NOMO-1 treated with DMSO at 0.1 percent for 48 hours (cell line): ENCODE measurements around the gene NUP210.

Experiments used
- DNase-seq: peaks from one replicate; lab custom pipeline; 2025; ENCODE audit not compliant: unreplicated experiment; lab: John Stamatoyannopoulos, UW

NUP210 gene

DNA sequence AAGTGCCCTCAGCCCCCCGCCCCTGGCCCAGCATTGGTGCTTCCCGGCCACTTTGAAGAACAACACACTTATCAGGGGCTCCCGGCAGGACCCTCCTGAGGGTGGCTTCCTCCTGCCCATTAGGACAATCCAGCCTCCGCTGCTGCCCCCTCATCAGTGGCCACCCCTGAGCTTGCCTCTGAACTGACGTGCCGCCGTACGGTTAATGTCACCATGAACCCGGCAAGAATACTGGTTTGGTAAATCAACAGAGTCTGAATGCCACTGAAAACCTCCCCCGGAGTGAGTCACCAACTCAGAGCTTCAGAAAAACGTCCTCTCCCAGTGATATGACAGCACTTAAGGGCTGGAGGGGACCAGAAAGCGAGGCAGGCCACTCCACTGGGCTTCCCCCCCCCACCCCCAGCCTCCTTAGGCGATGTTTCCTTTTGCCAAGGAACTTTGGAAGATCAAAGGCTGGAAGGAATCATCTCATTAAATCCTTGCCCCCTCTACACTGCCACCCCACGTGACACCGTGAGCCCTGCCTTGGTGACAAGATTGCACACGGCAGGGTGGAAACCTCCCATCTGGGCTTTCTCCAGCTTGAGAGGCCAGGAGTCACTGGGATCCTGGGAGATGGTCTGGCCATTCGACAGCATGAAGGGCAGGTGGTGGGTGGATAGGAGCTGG, 142.1 kb downstream of the NUP210 start:
- no peak for DNase-seq

DNA sequence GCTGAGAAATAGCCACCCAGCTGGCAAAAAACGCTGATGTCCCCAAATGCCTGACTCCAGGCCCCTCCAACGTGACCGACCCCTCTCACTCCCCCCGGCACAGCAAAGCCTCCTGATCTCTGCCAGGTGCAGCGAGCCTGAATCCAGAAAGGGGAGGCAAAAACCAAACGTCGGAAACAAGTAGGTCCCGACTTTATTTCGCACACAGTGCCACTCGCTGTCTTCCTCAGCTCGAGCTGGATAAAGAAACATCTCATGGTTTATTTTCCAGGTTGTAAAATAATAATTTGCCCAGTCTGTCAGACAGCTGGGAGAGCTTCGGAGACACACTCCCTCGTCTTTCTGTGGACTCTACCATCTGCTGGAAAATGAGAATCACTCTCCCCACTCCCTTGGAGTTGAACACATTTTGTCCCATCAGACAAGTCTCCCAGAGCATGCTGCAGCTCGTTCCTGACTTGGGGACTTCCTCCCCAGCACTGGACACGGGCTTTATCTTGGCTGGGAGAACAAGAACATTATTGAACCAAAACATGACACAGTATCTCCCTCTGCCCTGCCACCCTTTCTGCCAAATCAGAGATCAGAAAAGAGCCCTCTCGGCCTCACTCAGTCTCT, 142.8 kb downstream of the NUP210 start:
- DNase-seq, result no peak

DNA sequence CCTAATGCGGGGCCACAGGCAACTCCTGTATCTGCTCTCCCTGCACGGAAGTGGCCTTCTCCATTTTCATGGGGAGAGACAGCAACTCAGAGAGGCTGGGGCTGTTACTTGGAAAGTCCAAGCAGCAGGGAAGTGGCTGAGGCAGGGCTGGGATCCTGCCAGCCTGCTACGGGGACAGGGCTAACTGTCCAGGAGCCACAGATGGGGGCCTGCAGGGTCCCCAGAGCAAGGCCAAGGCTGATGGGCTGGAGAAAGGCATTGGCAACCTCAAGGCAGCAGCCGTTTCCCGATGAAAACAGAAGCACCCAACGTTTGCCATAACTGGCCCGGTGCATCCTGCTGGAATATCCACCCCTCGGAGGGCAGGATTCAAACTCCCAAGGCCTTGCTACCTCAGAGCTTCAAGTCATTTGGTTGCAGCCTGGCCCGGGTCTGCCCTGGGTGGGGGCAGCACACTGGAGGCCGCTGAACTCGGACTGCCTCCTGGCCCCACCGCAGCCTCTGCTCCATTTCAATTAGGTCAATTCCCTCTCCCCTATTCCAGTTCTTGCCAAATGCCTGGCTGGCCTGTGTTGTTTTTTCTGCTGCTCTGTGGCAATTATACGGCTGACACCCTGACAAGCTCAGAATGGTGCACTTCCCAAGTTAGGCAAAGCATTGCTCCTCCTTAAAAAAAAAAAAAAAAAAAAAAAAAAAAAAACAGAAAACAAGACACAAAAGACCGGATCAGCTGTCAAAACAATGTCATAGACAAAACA, 143.5 kb downstream of the NUP210 start:
- DNase-seq, result no peak

DNA sequence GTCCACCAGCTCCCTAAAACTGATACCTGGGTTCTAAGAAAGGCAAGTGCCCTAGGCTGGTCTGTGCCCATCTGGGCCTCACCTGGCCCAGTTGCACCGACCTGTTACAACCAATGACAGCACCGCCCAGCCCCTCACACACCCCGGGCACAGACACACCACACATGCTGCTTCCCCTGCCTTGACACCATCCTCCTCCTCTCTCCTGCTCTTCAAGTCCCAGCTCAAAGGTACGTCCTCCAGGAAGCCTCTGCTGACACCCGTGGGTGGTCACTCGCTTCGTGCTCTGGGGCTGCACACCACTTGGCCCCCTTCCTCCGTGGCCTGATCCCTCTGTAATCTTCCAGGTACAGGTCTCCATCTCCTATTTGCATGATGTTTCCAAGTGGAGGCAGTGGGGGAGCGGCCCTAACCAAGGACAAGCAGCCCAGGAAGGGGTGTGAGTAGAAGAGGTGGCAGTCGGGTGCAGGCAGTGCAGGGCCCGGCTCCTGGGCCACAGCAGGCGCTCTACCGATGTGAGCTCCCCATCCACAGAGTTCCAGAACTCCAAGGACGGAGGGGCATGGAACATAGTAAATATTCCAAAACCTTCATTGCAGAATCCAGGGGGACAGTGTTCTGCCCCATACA, 144.6 kb downstream of the NUP210 start:
- DNase-seq, result no peak

DNA sequence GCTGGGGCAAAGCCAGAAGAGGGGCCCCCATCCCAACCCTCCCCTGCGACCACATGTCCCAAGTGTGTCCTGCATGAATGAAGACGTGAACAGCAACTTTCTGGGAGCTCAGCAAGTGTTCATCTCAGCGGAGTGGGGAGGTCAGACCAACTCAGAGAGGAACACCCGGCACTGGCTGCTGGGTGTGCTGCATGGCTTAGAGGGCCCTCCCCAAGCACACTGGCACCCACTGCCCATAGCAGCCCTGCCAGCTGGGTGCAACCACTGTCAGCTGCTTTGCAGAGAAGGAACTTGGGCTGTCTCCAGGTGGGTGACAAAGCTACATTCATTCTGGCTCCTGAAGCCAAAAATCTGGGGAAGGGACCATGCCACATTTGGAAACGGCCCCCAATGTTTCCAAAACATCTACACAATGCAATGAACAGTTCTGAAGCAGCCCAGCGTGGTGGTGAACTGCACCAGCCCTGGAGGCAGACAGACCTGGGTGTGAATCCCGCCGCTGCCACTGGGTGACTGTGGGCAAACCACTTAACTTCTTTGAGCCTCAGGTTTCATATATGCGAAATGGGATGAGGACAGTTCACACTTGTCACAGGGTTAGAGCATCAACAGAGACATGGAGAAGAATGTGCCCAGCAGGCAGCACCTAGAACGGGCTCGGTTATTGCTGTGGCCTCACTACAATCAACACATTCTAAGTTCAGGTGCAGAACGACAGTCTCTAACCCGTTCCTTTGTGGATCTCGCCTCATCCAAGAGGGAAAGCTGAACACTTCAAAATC, 145.4 kb downstream of the NUP210 start:
- no peak for DNase-seq

DNA sequence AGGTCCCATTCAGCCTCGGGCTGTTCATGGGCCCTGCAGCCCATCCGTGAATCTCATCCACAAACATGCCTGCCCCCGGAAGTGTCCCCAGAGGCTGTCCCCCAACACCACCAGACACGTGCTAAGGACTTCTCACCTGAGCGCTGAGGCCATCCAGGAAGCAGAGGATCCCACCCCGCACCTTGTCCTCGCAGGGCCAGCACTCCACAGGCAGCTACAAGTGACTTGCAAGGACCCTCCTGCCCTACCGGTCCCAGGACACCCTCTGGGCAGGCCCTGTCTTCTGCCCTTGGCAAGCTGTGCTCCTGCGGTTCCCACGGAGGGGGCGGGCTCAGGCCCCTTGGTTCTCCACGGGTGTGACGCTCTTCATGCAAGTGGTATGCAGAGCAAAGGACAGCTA, 146.0 kb downstream of the NUP210 start:
- DNase-seq, result no peak

DNA sequence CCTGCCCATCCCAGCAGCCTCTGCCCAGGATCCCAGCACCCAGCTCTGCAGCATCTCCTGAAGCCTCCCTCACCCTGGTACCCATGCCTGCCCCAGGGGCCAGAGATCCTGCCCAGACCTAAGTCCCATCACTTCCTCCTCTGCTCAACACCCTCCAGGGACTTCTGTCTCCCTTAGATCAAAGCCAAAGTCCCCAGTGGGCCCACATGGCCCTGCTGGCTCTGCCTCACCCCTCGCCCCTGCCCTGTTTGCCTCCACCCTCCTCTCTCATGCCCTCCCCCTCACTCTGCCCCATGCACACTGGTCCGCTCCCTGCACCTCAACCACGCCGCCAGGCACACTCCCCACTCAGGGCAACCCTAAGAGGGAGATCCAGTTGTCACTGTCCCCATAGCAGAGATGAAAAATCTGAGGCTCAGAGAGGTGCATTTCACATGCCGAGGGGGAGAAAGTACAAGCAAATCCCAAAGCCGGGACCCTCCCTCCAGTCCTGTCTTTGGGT, 146.5 kb downstream of the NUP210 start:
- DNase-seq, result no peak

DNA sequence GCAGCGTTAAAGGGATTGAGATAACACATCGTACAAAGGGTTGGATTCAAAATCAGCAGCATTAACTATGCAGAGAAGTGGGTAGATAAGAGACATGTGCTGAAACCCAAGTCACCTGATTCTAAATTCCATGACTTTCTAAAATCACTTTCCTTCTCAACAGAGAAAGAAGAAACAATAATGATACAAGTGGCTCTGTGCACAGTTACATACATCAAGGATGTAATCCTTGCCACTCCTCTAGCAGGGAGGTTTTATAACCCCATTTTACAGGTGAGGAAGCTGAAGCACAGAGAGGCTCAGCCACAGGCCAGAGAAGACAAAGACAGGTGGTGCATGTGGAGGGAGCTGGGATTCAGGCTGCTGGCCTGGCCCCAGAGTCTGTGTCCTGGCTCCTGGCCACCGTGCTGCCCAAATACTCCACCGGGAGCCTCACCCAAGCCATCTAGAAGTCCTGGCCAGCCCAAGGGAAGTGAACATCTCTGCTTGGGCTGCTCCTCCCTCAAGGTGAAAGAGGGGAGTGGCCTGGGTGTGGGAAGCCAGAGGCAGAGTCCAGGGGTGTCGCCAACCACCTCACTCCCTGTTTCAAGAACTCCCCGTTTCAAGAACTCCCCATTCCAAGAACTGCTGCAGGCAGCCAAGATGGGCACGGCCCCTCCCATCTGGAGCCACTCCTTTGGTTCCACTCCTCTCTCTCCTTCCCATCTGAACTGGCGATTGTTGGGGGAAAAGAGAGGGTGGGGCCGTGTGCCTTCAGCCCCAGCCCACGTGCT, 147.1 kb downstream of the NUP210 start:
- DNase-seq, result no peak

DNA sequence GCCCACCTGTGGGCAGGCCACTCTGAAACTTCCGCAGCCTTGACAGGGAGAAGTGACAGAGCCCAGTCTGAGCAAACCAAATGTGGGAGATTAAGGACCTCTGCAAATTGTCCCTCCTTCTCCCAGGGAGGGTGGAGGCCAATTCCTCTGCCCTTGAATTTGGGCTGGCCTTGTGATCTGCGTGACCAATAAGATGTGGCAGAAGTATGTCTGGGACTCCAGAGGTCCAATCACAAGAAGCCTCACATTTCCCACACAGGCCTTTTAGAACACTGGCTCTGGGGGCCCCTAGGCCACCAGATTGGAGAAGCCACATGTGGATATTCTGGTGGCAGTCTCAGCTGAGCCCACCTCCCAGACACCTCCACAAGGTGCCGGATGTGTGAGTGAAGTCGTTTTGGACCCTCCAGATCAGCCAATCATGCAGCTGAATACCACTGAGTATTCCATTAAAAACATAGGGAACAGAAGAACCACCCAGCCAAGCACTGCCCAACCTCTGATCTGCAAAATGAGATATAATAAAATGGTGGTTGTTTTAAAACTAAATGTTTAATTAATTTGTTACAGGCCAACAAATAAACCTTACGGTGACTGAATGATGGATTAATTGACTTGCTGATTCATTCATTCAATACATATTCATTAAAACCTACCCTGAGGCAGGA, 150.3 kb downstream of the NUP210 start:
- DNase-seq, result no peak

DNA sequence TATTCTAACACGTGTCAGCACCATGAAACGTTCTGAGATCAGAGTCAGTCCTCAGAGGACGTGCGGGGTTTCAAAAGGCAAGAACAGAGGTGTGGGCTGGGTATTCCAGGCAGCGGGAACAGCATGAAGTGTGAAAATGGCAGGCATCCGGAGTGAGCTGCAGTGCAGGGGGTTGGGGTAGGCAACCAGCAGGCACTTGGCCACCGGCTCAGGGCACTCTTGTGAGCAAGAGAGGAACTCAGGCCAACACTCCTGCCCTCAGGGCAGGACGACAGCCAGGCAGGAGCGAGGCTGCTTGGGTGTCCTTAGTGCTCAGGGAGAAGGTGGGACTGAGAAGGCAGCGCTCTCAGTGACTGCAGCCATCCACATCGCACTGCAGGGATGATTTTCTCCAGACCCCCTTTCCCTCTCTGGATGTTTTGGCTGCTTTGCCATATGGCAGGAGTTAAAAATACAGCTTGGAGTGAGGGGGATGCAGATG, 151.1 kb downstream of the NUP210 start:
- DNase-seq, result no peak

DNA sequence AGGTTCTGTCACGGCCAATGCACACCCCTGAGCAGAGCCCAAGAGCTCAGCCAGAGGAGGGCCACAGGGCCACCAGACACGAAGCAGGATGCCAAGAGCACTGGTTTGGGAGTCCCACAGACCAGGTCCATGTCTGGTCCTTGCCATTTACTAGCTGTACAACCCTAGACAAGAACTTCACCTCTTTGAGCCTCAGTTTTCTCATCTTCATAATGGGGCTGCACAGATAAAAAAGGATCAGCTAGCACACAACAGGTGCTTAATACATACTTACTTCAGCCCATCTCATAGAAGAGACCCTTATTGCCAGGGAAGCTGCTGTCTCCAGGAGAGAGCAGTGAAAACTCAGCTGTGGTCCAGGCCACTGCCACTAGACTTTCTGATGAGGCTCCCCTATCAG, 152.0 kb downstream of the NUP210 start:
- no peak for DNase-seq

DNA sequence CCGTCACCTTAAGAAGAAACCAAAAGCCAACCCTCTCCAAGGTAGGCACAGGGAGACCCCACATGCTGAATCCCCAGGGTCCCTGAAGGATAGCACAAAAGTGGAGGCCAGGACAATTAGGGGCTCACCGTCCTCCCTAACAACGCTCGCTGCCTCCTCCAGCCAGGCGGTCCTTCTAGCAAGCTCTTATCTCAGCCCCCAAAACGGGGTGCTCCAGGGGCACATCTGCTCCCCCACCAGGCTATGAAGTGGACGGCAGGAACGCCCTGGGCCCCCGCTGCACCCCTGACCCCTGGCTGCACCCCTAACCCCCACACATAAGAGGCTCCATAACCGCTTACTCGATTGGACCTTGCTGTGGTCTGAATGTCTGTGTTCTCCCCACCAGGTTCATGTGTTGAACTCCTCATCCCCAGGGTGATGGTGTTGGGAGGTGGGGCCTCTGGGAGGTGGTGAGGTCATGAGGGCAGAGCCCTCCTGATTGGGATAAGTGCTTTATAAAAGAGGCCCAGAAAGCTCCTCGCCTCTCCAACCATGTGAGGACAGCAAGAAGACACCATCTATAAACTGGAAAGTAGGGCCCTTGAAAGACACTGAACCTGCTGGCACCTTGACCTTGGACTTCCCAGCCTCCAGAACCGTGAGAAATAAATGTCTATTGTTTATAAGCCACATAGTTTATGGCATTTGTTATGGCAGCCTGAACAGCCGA, 153.3 kb downstream of the NUP210 start:
- no peak for DNase-seq
